PFSK-1 (cell line): ENCODE measurements around the gene PLCL2.

Experiments
- POLR2AphosphoS5 ChIP-seq: IDR thresholded peaks from 2 replicates; pipeline ENCODE4 v1.6.1; 2012; ENCODE audit warnings: low read depth, mild to moderate bottlenecking, control low read depth, low read length, moderate library complexity
- SIN3A ChIP-seq: IDR thresholded peaks from 2 replicates; pipeline ENCODE4 v1.6.1; 2012; ENCODE audit warnings: mild to moderate bottlenecking, low read length, moderate library complexity, borderline replicate concordance; ENCODE audit not compliant: insufficient read depth

DNA sequence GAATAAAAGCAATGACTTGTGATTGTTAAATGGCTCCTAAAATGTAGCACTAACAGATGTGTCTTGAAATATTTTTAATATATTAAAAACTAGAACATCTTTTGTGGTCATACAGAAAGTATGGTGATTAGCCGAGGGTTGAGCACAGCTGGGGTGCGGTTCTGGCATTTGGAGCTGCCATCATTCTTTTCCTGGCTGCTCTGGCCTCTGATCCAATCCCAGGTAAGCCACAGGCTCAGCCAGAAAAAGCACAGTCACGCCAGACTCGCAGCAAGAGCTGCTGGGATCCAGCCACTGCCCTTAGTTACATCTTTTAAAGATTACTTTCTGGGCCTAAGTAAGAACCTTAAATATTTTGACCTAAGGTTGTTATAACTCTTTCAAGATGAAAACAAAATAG is 196.8 kb downstream of the PLCL2 start:
- TF ChIP-seq SIN3A = no peak
- no peak for TF ChIP-seq POLR2AphosphoS5
